ENCODE measurements around the gene TMCC2.

The TMCC2 gene

DNA sequence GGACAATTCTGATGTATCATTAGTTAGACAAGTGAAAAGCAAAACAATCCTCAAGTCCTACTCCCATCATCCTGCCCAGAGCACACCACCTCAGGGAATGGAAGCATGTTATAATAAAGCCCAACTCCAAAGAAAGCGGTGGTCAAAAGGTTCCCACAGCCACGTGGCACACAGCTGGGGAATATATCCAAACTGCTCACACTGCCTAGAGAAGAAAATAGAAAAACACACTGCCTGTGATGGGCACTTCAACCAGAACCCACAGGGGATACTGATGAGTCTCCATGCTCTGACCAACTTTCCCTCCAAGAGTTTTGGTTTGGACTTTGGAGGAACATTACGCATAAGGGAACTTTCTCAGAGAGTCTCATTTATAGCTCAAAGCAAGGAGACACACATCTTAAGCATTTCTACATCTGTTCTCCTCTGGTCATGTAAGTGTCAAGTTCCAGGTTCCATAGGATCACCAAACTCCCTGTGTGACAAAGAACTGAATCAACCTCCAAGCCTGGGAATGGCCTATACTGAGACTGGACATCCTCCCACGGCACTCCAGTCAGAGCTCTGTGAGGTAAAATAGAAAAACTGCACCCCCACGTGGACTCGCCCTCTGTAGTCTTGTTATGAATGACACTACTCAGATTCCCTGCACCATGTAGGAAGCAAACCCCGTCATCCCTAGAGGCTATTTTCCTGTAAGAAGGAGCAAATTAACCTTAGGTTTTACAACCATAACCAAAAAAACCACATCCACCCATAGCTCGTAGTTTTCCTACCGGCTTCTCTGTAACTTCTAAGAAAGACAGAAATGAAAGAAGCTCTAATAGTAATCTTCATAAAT lies 28.4 kb upstream of the TMCC2 start:
- H3K4me2 ChIP-seq (ENCODE audit: low read length): no peak overlapping the region
- no peaks in the 10 kb centered on the region for H3K27me3 ChIP-seq (ENCODE audit: control insufficient read depth, low read length)
- H3K4me3 ChIP-seq (ENCODE audit: low read length): no peak overlapping the region
- no peaks in the 10 kb centered on the region for H3K36me3 ChIP-seq (ENCODE audit: control insufficient read depth, low read length)
- H3K79me2 ChIP-seq (ENCODE audit: control insufficient read depth, low read length): peaks cover 3% of the 10 kb centered on the region
- H3K27ac ChIP-seq (ENCODE audit: low read depth, low read length): no peak overlapping the region
- H3K9me2 ChIP-seq (replicated peaks; ENCODE audit: control insufficient read depth, low read length): no peaks in the 10 kb centered on the region
- H3F3A ChIP-seq (ENCODE audit: control insufficient read depth, insufficient read depth): no peaks in the 10 kb centered on the region
- H3K9me3 ChIP-seq (ENCODE audit: control insufficient read depth, insufficient read depth, low read length): no peaks in the 10 kb centered on the region
- TF ChIP-seq, protein P1, sequence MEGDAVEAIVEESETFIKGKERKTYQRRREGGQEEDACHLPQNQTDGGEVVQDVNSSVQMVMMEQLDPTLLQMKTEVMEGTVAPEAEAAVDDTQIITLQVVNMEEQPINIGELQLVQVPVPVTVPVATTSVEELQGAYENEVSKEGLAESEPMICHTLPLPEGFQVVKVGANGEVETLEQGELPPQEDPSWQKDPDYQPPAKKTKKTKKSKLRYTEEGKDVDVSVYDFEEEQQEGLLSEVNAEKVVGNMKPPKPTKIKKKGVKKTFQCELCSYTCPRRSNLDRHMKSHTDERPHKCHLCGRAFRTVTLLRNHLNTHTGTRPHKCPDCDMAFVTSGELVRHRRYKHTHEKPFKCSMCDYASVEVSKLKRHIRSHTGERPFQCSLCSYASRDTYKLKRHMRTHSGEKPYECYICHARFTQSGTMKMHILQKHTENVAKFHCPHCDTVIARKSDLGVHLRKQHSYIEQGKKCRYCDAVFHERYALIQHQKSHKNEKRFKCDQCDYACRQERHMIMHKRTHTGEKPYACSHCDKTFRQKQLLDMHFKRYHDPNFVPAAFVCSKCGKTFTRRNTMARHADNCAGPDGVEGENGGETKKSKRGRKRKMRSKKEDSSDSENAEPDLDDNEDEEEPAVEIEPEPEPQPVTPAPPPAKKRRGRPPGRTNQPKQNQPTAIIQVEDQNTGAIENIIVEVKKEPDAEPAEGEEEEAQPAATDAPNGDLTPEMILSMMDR (IDR thresholded peaks at IDR 0.05; ENCODE audit: low read depth, low read length, poor library complexity, severe bottlenecking): no peak
- H3K4me1 ChIP-seq (ENCODE audit: control insufficient read depth, low read length): no peaks in the 10 kb centered on the region
- no peaks in the 10 kb centered on the region for H4K20me1 ChIP-seq (ENCODE audit: control insufficient read depth, insufficient read depth, low read depth, low read length)

DNA sequence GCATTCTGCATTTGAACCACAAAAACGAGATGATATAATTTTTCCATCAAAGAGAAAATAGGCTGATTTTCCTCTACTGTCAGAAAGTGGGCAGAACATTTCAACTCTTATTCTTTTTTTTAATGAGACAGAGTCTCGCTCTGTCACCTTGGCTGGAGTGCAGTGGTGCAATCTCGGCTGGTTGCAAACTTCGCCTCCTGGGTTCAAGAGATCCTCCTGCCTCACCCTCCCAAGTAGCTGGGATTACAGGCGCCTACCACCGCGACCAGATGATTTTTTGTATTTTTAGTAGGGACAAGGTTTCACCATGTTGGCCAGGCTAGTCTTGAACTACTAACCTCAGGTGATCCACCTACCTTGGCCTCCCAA lies 27.8 kb upstream of the TMCC2 start:
- Histone ChIP-seq H3K27ac (ENCODE audit: low read depth, low read length) (no peak overlapping the region), H3K79me2 (ENCODE audit: control insufficient read depth, low read length) (peaks cover 3% of the 10 kb centered on the region), H3K9me3 (ENCODE audit: control insufficient read depth, insufficient read depth, low read length) (no peaks in the 10 kb centered on the region), H3F3A (ENCODE audit: control insufficient read depth, insufficient read depth) (no peaks in the 10 kb centered on the region), H3K27me3 (ENCODE audit: control insufficient read depth, low read length) (no peaks in the 10 kb centered on the region), H4K20me1 (ENCODE audit: control insufficient read depth, insufficient read depth, low read depth, low read length) (no peaks in the 10 kb centered on the region), H3K9me2 (replicated peaks; ENCODE audit: control insufficient read depth, low read length) (no peaks in the 10 kb centered on the region), H3K36me3 (ENCODE audit: control insufficient read depth, low read length) (no peaks in the 10 kb centered on the region), H3K4me1 (ENCODE audit: control insufficient read depth, low read length) (no peaks in the 10 kb centered on the region), H3K4me2 (ENCODE audit: low read length) (no peak overlapping the region), H3K4me3 (ENCODE audit: low read length) (no peak overlapping the region)
- no peak for TF ChIP-seq EZH2phosphoT487 (IDR thresholded peaks at IDR 0.05; ENCODE audit: borderline replicate concordance, low read length)
- TF ChIP-seq, protein P1 (IDR thresholded peaks at IDR 0.05; ENCODE audit: low read depth, low read length, poor library complexity, severe bottlenecking): no peak

DNA sequence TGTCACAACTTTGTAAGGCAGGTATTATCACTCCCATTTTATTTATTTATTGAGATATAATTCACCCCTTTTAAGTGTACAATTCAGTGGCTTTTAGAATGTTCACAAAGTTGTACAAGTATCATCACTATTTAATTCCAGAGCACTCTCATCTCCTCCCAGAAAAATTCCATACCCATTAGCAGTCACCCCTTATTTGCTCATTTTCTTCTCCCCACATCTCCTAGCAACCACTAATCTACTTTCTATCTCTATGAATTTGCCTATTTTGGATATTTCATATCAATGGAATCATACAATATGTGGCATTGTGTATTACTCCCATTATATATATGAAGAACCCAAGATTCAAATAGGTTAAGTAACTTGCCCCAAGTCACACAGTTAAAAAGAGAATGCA lies 23.2 kb upstream of the TMCC2 start:
- H3K27me3 ChIP-seq (ENCODE audit: control insufficient read depth, low read length): no peaks in the 10 kb centered on the region
- H3K4me2 ChIP-seq (ENCODE audit: low read length): no peak overlapping the region
- H3F3A ChIP-seq (ENCODE audit: control insufficient read depth, insufficient read depth): no peaks in the 10 kb centered on the region
- H3K36me3 ChIP-seq (ENCODE audit: control insufficient read depth, low read length): no peaks in the 10 kb centered on the region
- no peak for TF ChIP-seq EZH2phosphoT487 (IDR thresholded peaks at IDR 0.05; ENCODE audit: borderline replicate concordance, low read length)
- TF ChIP-seq, protein P1 (IDR thresholded peaks at IDR 0.05; ENCODE audit: low read depth, low read length, poor library complexity, severe bottlenecking): no peak
- H3K27ac ChIP-seq (ENCODE audit: low read depth, low read length): no peak overlapping the region
- peaks cover 21% of the 10 kb centered on the region for H3K79me2 ChIP-seq (ENCODE audit: control insufficient read depth, low read length)
- H3K9me3 ChIP-seq (ENCODE audit: control insufficient read depth, insufficient read depth, low read length): no peaks in the 10 kb centered on the region
- no peaks in the 10 kb centered on the region for H4K20me1 ChIP-seq (ENCODE audit: control insufficient read depth, insufficient read depth, low read depth, low read length)
- H3K4me1 ChIP-seq (ENCODE audit: control insufficient read depth, low read length): no peaks in the 10 kb centered on the region
- no peak overlapping the region for H3K4me3 ChIP-seq (ENCODE audit: low read length)
- H3K9me2 ChIP-seq (replicated peaks; ENCODE audit: control insufficient read depth, low read length): no peaks in the 10 kb centered on the region

Data from DOHH2 (cell line).